NCI-H446 treated with DMSO at 0.1 percent for 48 hours (cell line): ENCODE results near the gene C1QTNF9.
"Not testable (repeated sequence)": the region's sequence is repeated elsewhere in the genome, so short reads cannot be mapped to it uniquely, and the experiment has no call there.

Experiments
- DNase-seq: peaks from one replicate; lab custom pipeline; 2025; lab: John Stamatoyannopoulos, UW

Gene C1QTNF9, protein sequence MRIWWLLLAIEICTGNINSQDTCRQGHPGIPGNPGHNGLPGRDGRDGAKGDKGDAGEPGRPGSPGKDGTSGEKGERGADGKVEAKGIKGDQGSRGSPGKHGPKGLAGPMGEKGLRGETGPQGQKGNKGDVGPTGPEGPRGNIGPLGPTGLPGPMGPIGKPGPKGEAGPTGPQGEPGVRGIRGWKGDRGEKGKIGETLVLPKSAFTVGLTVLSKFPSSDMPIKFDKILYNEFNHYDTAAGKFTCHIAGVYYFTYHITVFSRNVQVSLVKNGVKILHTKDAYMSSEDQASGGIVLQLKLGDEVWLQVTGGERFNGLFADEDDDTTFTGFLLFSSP

GRCh38 chr13:24309300-24309699, at the start of gene C1QTNF9:
C1QTNF9 (plus strand) TSS chr13:24309580; CDS start chr13:24316004, 6,424 bp downstream.
- not testable (repeated sequence) for DNase-seq

DNA sequence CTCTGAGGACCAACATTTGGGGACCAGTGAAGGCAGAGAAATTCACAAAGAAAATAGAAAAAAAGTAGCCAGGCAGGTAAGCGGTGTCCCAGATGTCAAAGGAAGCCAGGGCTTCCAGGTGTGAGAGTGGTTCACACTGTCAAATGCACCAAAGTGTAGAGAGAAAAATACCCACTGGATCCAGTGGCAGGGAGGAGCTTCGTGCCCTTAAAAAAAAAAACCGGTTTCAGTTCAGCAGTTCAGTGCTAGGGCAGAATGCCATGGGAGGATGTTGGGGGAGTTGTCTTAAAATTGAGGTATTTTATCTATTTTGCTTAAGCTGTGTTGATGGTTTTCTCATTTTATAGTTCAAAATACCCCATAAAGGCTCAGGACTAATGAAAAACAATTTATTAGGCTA, 47.8 kb upstream of the C1QTNF9 start:
- no peak for DNase-seq

DNA sequence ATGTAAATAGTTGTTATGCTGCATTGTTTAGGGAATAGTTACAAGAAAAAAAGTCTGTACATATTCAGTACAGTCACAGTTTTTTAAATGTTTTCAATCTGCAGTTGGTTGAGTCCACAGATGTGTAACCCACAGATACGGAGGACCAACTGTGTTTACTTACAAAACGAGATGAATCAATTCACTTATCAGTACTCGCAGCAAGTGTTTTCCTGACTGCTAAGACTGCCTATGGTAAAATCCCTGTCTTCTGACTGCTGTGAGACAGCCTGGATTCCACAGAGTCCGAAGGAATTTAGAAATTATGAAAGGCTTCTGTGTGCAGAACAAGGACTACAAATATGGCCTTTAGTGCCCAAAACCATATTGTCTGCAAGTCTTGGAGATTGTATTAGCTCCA, 45.7 kb upstream of the C1QTNF9 start:
- DNase-seq: no peak

DNA sequence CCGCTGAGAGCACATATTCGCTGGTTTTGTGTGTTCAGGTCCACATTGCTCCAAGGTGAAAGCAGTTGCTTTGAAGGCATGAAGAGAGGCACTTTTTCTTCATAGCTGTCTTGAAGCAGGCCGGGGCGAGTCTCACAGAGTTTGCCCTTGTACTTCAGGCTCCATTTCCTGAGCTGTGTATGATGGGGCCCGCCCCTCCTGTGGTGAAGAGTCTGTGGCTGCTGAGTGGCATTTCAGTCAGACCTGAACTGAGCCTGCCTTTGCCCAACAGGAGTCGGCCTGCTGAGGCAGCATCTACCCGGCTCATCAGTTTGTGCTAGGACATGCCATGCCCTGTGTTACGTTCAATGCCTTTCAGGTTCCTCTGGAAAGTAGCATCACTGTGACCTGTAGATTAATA, 44.4 kb upstream of the C1QTNF9 start:
- no peak for DNase-seq

GRCh38 chr13:24265453-24265852, 43.9 kb upstream of the C1QTNF9 start:
- DNase-seq: no peak

- no peak for DNase-seq
Observed at GRCh38 chr13:24267274-24267673, 42.1 kb upstream of the C1QTNF9 start.

DNA sequence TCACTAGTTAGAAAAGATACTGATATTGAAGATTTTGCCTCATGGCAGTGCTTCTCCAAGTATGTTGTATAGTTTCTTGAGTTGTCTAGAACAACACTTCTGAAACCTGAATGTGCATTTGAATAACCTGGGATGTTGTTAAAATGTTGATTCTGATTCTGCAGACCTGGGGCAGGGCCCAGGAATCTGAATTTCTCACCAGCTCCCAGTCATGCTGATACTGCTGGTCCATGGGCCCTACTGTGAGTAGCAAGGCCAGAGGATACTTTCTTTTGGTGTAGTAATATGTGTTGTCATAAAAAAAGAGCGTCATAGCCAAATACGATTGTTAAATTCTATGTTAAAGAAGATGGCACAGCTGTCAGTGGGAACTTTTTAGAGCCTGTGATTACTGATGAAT, 41.6 kb upstream of the C1QTNF9 start:
- DNase-seq: no peak

- no peak for DNase-seq
Observed at GRCh38 chr13:24269821-24270220, 39.6 kb upstream of the C1QTNF9 start.

DNA sequence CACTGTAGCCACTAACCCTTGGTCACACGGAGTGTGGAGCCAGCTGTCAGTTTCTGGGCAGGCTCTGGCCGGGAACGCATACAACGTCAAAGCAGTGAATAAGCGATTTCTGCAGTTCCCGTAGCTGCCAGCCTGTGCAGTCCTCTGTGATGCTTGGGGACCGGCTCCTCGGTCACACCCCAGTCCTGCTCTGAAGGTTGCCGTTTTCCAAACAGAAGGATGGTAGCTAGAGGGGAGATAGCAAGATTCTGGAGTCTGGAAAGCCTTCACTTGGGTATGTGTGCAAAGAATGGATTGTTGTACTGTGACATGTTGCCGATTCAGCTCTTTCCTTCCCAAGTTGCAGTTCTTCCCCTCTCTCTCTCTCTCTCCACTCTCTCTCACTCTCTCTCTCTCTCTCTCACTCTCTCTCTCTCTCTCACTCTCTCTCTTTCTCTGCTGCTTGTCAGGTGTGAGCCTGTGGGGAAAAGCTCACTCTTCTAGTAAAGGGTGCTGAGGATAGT, 38.7 kb upstream of the C1QTNF9 start:
- no peak for DNase-seq

DNA sequence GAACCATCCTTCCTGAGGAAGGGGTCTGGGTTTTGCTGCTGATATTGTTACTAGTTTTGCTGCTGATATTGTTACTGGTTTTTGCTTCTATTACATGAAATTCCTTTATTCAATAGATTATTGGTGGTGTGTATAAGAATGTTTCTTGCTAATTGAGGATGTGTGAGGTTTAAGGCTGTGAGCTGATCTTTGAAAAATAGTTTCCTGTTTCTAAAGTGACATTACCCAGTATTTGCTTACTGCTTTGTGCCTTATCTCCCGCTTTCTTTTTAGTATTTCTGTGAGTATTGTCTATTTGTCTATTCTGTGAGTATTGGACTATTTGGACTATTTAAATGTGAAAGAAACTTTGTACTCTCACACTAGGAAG, 38.2 kb upstream of the C1QTNF9 start:
- DNase-seq: no peak

- no peak for DNase-seq
Observed at GRCh38 chr13:24271601-24272451, 37.6 kb upstream of the C1QTNF9 start.

DNA sequence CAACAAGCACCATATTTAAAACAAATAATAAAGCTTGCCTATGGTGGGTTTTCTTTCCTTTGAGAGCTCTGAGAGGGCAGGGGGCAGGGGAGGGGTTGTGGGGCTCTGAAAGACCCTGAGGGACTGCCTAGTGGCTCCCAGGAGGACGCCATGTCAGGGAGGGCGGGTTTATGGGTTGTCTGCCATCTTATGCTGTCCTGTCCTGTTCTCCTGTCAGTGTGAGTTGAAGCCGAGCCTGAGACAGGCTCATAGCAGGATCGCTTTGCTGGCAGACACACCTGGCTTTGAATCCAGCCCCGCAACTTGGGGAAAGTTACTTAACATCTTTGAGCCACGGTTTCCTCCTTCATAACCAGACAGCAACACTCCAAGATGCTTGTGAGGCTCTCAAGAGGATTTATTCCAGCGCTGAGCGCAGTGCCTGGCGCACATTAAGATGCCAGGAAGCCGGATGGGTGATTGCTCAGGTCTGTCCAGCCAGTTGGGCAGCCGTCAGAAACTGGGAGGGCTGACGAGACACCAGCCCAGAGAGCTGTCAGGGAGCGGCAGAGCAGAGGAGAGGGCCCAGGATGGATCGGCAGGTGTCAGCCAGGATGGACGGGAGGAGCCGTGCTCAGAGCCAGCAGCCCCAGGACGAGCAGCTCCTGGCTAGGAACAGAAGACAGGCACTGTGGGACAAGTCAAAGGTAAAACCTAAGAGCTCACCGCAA, 36.8 kb upstream of the C1QTNF9 start:
- DNase-seq: no peak

GRCh38 chr13:24273926-24274325, 35.5 kb upstream of the C1QTNF9 start:
- DNase-seq: no peak

GRCh38 chr13:24274452-24275021, 34.8 kb upstream of the C1QTNF9 start:
- no peak for DNase-seq

DNA sequence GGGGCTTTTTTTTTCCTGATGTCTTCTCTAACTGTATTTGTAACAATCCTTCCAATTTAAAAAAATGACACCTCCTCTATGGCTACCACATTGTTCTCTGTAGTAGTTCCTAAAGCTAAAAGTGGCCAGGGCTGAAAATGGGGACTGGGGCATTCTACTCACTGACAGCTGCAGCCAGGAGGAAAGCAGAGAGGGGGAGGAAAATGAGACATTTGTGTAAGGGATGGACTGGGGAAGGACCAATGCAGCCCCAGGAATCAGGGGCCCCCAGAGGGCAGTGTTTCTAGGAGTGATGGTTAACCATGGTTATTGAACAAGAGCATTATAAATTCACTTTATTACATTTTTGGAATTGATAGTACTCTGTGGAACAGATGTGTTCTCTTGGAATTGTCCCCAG, 34.3 kb upstream of the C1QTNF9 start:
- DNase-seq: no peak

DNA sequence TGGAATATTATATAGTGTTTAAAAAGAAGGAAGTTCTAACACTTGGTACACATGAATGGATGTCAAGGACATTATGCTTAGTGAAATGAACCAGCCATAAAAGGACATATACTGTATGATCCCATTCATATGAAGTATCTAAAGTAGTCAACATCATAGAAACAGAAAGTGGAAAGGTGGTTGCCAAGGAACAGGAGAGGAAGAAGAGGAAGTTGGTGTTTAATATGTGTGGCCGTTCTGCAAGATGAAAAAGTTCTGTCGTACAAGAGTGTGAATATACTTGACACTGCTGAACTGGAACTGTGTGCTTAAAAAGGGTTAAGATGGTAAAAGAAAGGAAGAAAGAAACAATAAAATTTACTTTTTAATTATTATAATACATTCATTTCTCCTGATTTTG, 33.1 kb upstream of the C1QTNF9 start:
- no peak for DNase-seq

DNA sequence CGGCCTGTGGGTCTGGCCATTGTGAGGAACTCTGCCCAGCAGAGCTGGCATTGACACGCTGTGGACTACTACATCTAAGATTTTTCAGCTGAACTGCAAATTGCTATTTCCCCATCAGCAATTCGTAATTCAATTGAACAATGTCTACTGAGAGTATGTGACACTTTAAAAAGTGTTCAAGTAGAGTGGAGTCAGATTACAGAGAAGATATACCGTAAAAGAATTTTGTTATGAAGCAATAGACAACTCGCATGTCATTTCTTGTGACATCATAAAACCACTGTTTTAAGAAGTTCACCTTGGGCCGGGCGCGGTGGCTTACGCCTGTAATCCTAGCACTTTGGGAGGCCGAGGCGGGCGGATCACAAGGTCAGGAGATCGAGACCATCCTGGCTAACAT, 32.5 kb upstream of the C1QTNF9 start:
- DNase-seq: no peak

DNA sequence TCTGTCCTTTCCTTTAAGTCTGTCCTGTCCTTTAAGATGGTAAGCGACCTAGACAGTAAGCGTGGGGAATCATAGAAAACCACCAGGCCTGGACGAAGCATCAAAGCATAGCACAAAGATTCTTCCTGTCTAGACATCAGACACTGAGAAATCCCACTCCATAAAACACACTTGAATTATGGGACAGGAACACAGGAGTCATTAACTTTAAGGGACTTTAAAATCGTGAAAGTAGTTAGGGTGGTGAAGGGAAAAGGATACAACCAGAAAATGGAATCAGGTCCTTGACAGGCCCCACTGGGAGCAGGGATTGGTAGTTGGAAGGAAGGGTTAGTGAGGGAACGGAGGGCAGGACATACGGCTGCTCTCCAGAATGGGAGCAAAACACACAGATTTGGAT, 31.6 kb upstream of the C1QTNF9 start:
- DNase-seq: no peak

DNA sequence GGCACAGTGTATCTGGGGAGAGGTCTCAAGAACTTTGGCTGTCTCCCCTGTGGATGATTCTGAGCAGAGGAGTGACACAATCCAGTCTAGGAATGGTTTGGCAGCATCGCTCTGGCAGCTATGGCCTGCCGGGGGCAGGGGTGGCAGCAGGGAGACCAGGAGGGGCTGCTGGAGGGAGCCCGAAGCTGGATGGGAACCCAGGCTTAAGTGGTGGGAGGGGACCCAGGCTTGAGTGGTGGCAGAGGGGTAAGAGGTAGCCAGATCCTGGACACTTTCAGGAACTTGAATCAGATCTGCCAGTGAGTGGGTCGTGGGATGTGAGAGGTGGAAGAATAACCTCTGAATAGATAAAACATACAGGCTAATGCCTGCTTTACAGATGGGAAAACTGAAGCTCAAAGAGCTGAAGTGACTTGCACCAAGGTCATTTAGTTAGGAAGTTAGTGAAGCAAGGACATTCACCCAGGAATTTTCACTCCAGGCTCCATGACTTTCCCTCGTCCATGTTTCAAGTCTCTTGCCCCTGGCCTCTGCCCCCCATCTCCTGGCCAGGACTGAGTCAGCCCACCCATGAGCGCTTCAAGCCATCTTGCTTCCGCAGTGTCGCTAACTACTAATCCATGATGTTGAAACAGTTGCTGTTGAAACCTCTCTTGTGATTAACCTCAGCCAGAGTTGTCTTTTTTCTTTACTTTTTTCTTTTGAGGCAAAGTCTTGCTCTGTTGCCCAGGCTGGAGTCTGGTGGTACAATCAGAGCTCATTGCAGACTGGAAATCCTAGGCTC, 29.9 kb upstream of the C1QTNF9 start:
- DNase-seq: no peak

- no peak for DNase-seq
Observed at GRCh38 chr13:24280720-24281119, 28.7 kb upstream of the C1QTNF9 start.

- DNase-seq: no peak
Observed at GRCh38 chr13:24281188-24282008, 28.0 kb upstream of the C1QTNF9 start.
